IMR-90 (cell line): Measurements from ENCODE around the gene DLGAP4. TPM values are rescaled to one million over a fixed set of nuclear protein-coding genes. Genes with fewer than 3 reads are reported as not detected.

Experiments used
- ATAC-seq: fragments of 200-7000 bp; cut with Tn5 transposase; 2 replicates; pipeline ENCODE4 v1.9.1; 2020; ENCODE audit warnings: low read depth, mild to moderate bottlenecking, moderate library complexity
- BruUV-seq: library from RNA; stranded (reverse); fragments of 400-500 nt; replicated peaks from 2 replicates; lab custom pipeline; 2021; lab: Mats Ljungman, UMichigan
- CTCF ChIA-PET: fragments of 300-600 bp; formaldehyde crosslinking; extraction: SDS; loops from one replicate; lab custom pipeline; 2021; ENCODE audit warnings: antibody characterized with exemption; lab: Yijun Ruan, JAX
- POLR2A ChIA-PET: fragments of 300-600 bp; sonication (Branson Sonifier 250); formaldehyde crosslinking; loops from one replicate; lab custom pipeline; 2022; ENCODE audit warnings: antibody characterized with exemption; ENCODE audit not compliant: unreplicated experiment; lab: Charles Lee
- DNase-seq: peaks from one replicate; pipeline ENCODE4 v3.0.0; 2013
- H2AFZ ChIP-seq: replicated peaks from 2 replicates; pipeline ENCODE3; 2013; ENCODE audit warnings: low read length, mild to moderate bottlenecking; ENCODE audit not compliant: poor library complexity
- H2AK5ac ChIP-seq: 2 replicates; pipeline ENCODE4 v1.6.1; 2013; ENCODE audit warnings: low read depth, low read length, inconsistent platforms
- H2AK9ac ChIP-seq: replicated peaks from 2 replicates; pipeline ENCODE3; 2013; ENCODE audit warnings: mild to moderate bottlenecking, low read depth, low read length, moderate library complexity; ENCODE audit not compliant: poor library complexity
- H2BK120ac ChIP-seq: 2 replicates; pipeline ENCODE4 v1.6.1; 2013; ENCODE audit warnings: low read depth, low read length, inconsistent platforms
- H2BK15ac ChIP-seq: 3 replicates; pipeline ENCODE4 v1.6.1; 2013; ENCODE audit warnings: low read depth, low read length, inconsistent platforms
- H2BK20ac ChIP-seq: 2 replicates; pipeline ENCODE4 v1.6.1; 2013; ENCODE audit warnings: low read depth, mild to moderate bottlenecking, inconsistent platforms, low read length, moderate library complexity
- H2BK5ac ChIP-seq: 2 replicates; pipeline ENCODE4 v1.6.1; 2013; ENCODE audit warnings: mild to moderate bottlenecking, low read depth, low read length, inconsistent platforms; ENCODE audit not compliant: poor library complexity, severe bottlenecking
- H3K14ac ChIP-seq: replicated peaks from 2 replicates; pipeline ENCODE4 v1.6.1; 2013; ENCODE audit warnings: low read depth, low read length, inconsistent platforms
- H3K18ac ChIP-seq: 2 replicates; pipeline ENCODE4 v1.6.1; 2013; ENCODE audit warnings: low read depth, low read length, control low read depth
- H3K23ac ChIP-seq: 2 replicates; pipeline ENCODE4 v1.6.1; 2013; ENCODE audit warnings: low read depth, low read length, inconsistent platforms
- H3K27ac ChIP-seq: 2 replicates; pipeline ENCODE4 v1.5.1; 2013; ENCODE audit warnings: mild to moderate bottlenecking, control low read depth, low read length; ENCODE audit not compliant: insufficient read depth
- H3K27me3 ChIP-seq: 2 replicates; pipeline ENCODE4 v1.6.1; 2013; ENCODE audit warnings: low read length; ENCODE audit not compliant: control insufficient read depth, insufficient read depth
- H3K36me3 ChIP-seq: 2 replicates; pipeline ENCODE4 v1.6.1; 2013; ENCODE audit warnings: low read length, mixed read lengths; ENCODE audit not compliant: control insufficient read depth, insufficient read depth
- H3K4ac ChIP-seq: 2 replicates; pipeline ENCODE4 v1.6.1; 2013; ENCODE audit warnings: low read depth, low read length, inconsistent platforms
- H3K4me1 ChIP-seq: 2 replicates; pipeline ENCODE4 v1.6.1; 2013; ENCODE audit warnings: low read length, mixed read lengths; ENCODE audit not compliant: control insufficient read depth, insufficient read depth
- H3K4me2 ChIP-seq: 2 replicates; pipeline ENCODE4 v1.6.1; 2013; ENCODE audit warnings: low read depth, mild to moderate bottlenecking, control low read depth, low read length, moderate library complexity
- H3K4me3 ChIP-seq: 2 replicates; pipeline ENCODE4 v1.5.1; 2013; ENCODE audit warnings: low read depth, mild to moderate bottlenecking, control low read depth, low read length, moderate library complexity; ENCODE audit not compliant: insufficient read depth
- H3K56ac ChIP-seq: 2 replicates; pipeline ENCODE4 v1.6.1; 2013; ENCODE audit warnings: low read length, inconsistent platforms; ENCODE audit not compliant: insufficient read depth; ENCODE audit errors: extremely low read depth
- H3K79me1 ChIP-seq, 2 experiments: 2 replicates each; pipeline ENCODE4 v1.6.1; 2013; ENCODE audit warnings: low read length in 2 of 2, inconsistent platforms in 1 of 2, low read depth in 1 of 2
- H3K9ac ChIP-seq: 2 replicates; pipeline ENCODE4 v1.6.1; 2013; ENCODE audit warnings: low read depth, low read length, control low read depth
- H3K9me1 ChIP-seq: 2 replicates; pipeline ENCODE4 v1.6.1; 2013; ENCODE audit warnings: low read length, inconsistent platforms; ENCODE audit not compliant: insufficient read depth
- H3K9me3 ChIP-seq: 2 replicates; pipeline ENCODE4 v1.6.1; 2013; ENCODE audit warnings: low read length; ENCODE audit not compliant: control insufficient read depth, insufficient read depth
- H4K20me1 ChIP-seq: 2 replicates; pipeline ENCODE4 v1.6.1; 2013; ENCODE audit warnings: low read length, inconsistent platforms; ENCODE audit not compliant: insufficient read depth
- H4K5ac ChIP-seq: 2 replicates; pipeline ENCODE4 v1.6.1; 2013; ENCODE audit warnings: mild to moderate bottlenecking, low read depth, low read length, control low read depth
- H4K8ac ChIP-seq, 2 experiments: 2 replicates each; pipeline ENCODE4 v1.6.1; 2013; ENCODE audit warnings: low read depth in 2 of 2, low read length in 2 of 2, control low read depth in 1 of 2, inconsistent platforms in 1 of 2
- H4K91ac ChIP-seq: 2 replicates; pipeline ENCODE4 v1.6.1; 2013; ENCODE audit warnings: low read depth, low read length, inconsistent platforms; ENCODE audit not compliant: insufficient read depth
- BHLHE40 ChIP-seq: fragments of 150-350 bp; IDR thresholded peaks from 2 replicates; pipeline ENCODE4 v1.6.1; 2016; ENCODE audit warnings: mild to moderate bottlenecking, low read depth, low read length
- CEBPB ChIP-seq: IDR thresholded peaks from 2 replicates; pipeline ENCODE4 v1.6.1; 2012; ENCODE audit warnings: low read depth, low read length, improper control_type of control experiment
- CHD1 ChIP-seq: IDR thresholded peaks from 2 replicates; pipeline ENCODE4 v1.6.1; 2012; ENCODE audit warnings: low read depth, low read length, improper control_type of control experiment
- CTCF ChIP-seq: conservative IDR thresholded peaks from 2 replicates; pipeline ENCODE4 v1.5.1; 2012; ENCODE audit warnings: mild to moderate bottlenecking, low read depth, low read length, improper control_type of control experiment
- ELK1 ChIP-seq: fragments of 150-350 bp; IDR thresholded peaks from 2 replicates; pipeline ENCODE4 v1.6.1; 2016; ENCODE audit warnings: low read depth, mild to moderate bottlenecking, low read length, moderate library complexity, borderline replicate concordance
- MAFK ChIP-seq: IDR thresholded peaks from 2 replicates; pipeline ENCODE4 v1.6.1; 2012; ENCODE audit warnings: low read depth, low read length, improper control_type of control experiment
- MAZ ChIP-seq: IDR thresholded peaks from 2 replicates; pipeline ENCODE4 v1.6.1; 2012; ENCODE audit warnings: low read depth, mild to moderate bottlenecking, low read length, improper control_type of control experiment, moderate library complexity, borderline replicate concordance
- MXI1 ChIP-seq: IDR thresholded peaks from 2 replicates; pipeline ENCODE4 v1.6.1; 2012; ENCODE audit warnings: low read depth, mild to moderate bottlenecking, low read length, moderate library complexity, borderline replicate concordance
- NFE2L2 ChIP-seq: fragments of 150-350 bp; IDR thresholded peaks from 2 replicates; pipeline ENCODE4 v1.6.1; 2016; ENCODE audit warnings: low read depth, mild to moderate bottlenecking, low read length
- POLR2A ChIP-seq: IDR thresholded peaks from 2 replicates; pipeline ENCODE4 v1.6.1; 2012; ENCODE audit warnings: mild to moderate bottlenecking, low read depth, low read length
- RAD21 ChIP-seq: IDR thresholded peaks from 2 replicates; pipeline ENCODE4 v1.6.1; 2012; ENCODE audit warnings: low read length, improper control_type of control experiment
- RCOR1 ChIP-seq: IDR thresholded peaks from 2 replicates; pipeline ENCODE4 v1.6.1; 2012; ENCODE audit warnings: mild to moderate bottlenecking, low read length, improper control_type of control experiment; ENCODE audit not compliant: insufficient replicate concordance
- RFX5 ChIP-seq: IDR thresholded peaks from 2 replicates; pipeline ENCODE4 v1.8.0; 2012; ENCODE audit warnings: low read depth, mild to moderate bottlenecking, low read length, moderate library complexity
- SMC3 ChIP-seq: fragments of 150-350 bp; IDR thresholded peaks from 2 replicates; pipeline ENCODE4 v1.6.1; 2016; ENCODE audit warnings: low read depth, mild to moderate bottlenecking, antibody characterized with exemption, low read length, moderate library complexity
- USF2 ChIP-seq: fragments of 150-350 bp; IDR thresholded peaks from 2 replicates; pipeline ENCODE4 v1.6.1; 2017; ENCODE audit warnings: mild to moderate bottlenecking, antibody characterized with exemption, low read length, low read depth
- WGBS, 2 experiments: methylation state at CpG; one replicate each; pipeline versions ENCODE4 v1.1.5 to v1.1.7; 2013; ENCODE audit warnings: missing lambda C conversion rate in 2 of 2; ENCODE audit not compliant: insufficient read length in 1 of 2; ENCODE audit errors: extremely low coverage in 2 of 2; 5-methylcytosine and 5-hydroxymethylcytosine counted together
- dilution Hi-C: fragments of 300-500 bp; cut with HindIII; formaldehyde crosslinking; loops from one replicate; pipeline ENCODE4 v1.14.3; 2018; ENCODE audit warnings: low sequenced_read_pairs; ENCODE audit not compliant: unreplicated experiment
- in situ Hi-C: fragments of 300-500 bp; cut with MboI; formaldehyde crosslinking; loops from 3 replicates; pipeline ENCODE4 v1.14.3; 2019; ENCODE audit warnings: low sequenced_read_pairs, inconsistent platforms, mixed read lengths
- intact Hi-C: fragments of 100-400 bp; cut with micrococcal nuclease; formaldehyde crosslinking; loops from 2 replicates; pipeline ENCODE4 v1.10.0; 2022
- polyA plus RNA-seq, 3 experiments: library from polyadenylated mRNA; depleted of rRNA; stranded (reverse); fragments of >200 nt; gene quantifications; 2 replicates each; pipeline ENCODE4 v1.2.3, GENCODE V29; 2012; ENCODE audit warnings: low replicate concordance in 1 of 3
- total RNA-seq: library from RNA; depleted of rRNA; stranded (reverse); fragments of >200 nt; gene quantifications from 2 replicates; pipeline ENCODE4 v1.2.3, GENCODE V29; 2012

Gene DLGAP4
- total and polyA plus RNA-seq, 2 of the 4 experiments (the other 2 are of a cell fraction) = 32.3 to 73.2 TPM

GRCh38 chr20:36314734-36315544 is 8.8 kb downstream of the DLGAP4 start:
- CTCF ChIA-PET = no interaction called here
- TF ChIP-seq NFE2L2 (no peak), RFX5 (no peak), BHLHE40 (no peak), ELK1 (no peak), POLR2A (no peak), CHD1 (no peak), MAZ (no peak), SMC3 (no peak), MXI1 (no peak), CTCF (no peak), RCOR1 (no peak), MAFK (no peak), RAD21 (no peak), CEBPB (no peak), USF2 (no peak)

More at GRCh38 chr20:36314734-36315544, 8.8 kb downstream of the DLGAP4 start:
- Histone ChIP-seq H2AFZ (no peak overlapping the region), H4K8ac (no peak overlapping the region), H3K4me1 (no peaks in the 10 kb centered on the region), H3K4me2 (no peak overlapping the region), H2BK20ac (no peak overlapping the region), H2AK9ac (no peak overlapping the region), H3K56ac (no peak overlapping the region), H3K18ac (no peak overlapping the region), H3K23ac (no peak overlapping the region), H3K27ac (no peak overlapping the region), H3K9ac (no peak overlapping the region), H2BK5ac (peak overlapping the region; percentile 92), H3K9me1 (peaks cover 6% of the 10 kb centered on the region), H2BK120ac (no peak overlapping the region), H3K79me1 (no peaks in the 10 kb centered on the region), H3K4me3 (no peak overlapping the region), H2AK5ac (no peak overlapping the region; the same call in 1 of the 2 replicates), H3K14ac (no peak overlapping the region), H3K36me3 (no peaks in the 10 kb centered on the region), H2BK15ac (no peak overlapping the region), H4K5ac (no peak overlapping the region), H3K4ac (no peak overlapping the region), H3K27me3 (peaks cover 36% of the 10 kb centered on the region), H4K91ac (no peak overlapping the region), H4K20me1 (no peaks in the 10 kb centered on the region; the same call in 1 of the 2 replicates), H3K9me3 (no peaks in the 10 kb centered on the region)
- POLR2A ChIA-PET = no interaction called here
- BruUV-seq = no TSS peak
- 40% methylated on average over 7 of the region's 12 CpGs; no CpG with 5 or more reads in 1 of the 2 experiments for WGBS, 2 experiments
- intact Hi-C loops (no loop called here), dilution Hi-C loops (no loop called here), in situ Hi-C loops (no loop called here)
- ATAC-seq (no peak), DNase-seq (no peak)
